HL-60 (cell line): ENCODE results near the gene WDR5B.

Experiments used
- DNase-seq, 2 experiments: peaks; one replicate each; pipeline ENCODE4 v3.0.0-alpha.2; 2010 to 2020; ENCODE audit warnings: low read depth in 1 of 2, low spot score in 1 of 2
- H3K27ac ChIP-seq: fragments of 250-450 bp; sonication (Bioruptor Pico); replicated peaks from 2 replicates; pipeline ENCODE4 v1.5.1; 2020; ENCODE audit warnings: mild to moderate bottlenecking, moderate library complexity
- H3K27me3 ChIP-seq: fragments of 250-450 bp; sonication (Bioruptor Pico); 2 replicates; pipeline ENCODE4 v1.5.1; 2021; ENCODE audit warnings: mild to moderate bottlenecking, moderate library complexity; ENCODE audit not compliant: insufficient read depth, poor library complexity, severe bottlenecking
- H3K4me3 ChIP-seq: replicated peaks from 2 replicates; pipeline ENCODE4 v1.5.1; 2011; ENCODE audit warnings: mild to moderate bottlenecking, control low read depth, low read length; ENCODE audit not compliant: insufficient read depth
- GABPA ChIP-seq: IDR thresholded peaks from 2 replicates; pipeline ENCODE4 v1.6.1; 2012; ENCODE audit warnings: low read depth
- POLR2AphosphoS5 ChIP-seq: IDR thresholded peaks from 2 replicates; pipeline ENCODE4 v1.6.1; 2012; ENCODE audit warnings: low read depth
- SPI1 ChIP-seq: IDR thresholded peaks from 2 replicates; pipeline ENCODE4 v1.6.1; 2012; ENCODE audit warnings: low read depth, mild to moderate bottlenecking, borderline replicate concordance
- TF ChIP-seq, protein P1 (sequence below): IDR thresholded peaks from one replicate; pipeline ENCODE4 v1.5.1; 2011; ENCODE audit warnings: low read length, control low read depth, inconsistent platforms; ENCODE audit not compliant: insufficient read depth
- TF ChIP-seq, protein P2 (sequence below): IDR thresholded peaks from 2 replicates; pipeline ENCODE4 v1.6.1; 2012; ENCODE audit warnings: low read depth; ENCODE audit not compliant: insufficient replicate concordance

WDR5B gene

DNA sequence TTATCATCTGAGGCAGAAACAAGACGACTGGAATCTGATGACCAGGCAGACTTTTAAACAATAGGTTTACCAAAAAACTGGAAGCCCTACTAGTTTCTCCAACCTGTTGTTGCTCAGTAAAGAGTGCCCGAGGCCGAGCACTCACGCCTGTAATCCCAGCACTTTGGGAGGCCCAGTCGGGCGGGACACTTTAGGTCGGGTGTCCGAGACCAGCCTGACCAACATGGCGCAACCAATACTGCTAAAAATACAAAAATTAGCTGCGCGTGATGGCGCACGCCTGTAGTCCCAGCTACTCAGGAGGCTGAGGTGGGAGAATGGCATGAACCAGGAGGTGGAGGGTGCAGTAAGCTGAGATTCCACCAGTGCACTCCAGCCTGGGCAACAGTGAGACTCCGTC, 1.1 kb upstream of the WDR5B start:
- Histone ChIP-seq H3K27ac (peak overlapping the region; percentile 86), H3K27me3 (no peaks in the 10 kb centered on the region), H3K4me3 (peak overlapping the region; percentile 55)
- no peak for TF ChIP-seq SPI1
- TF ChIP-seq POLR2AphosphoS5: no peak
- TF ChIP-seq, protein P1, sequence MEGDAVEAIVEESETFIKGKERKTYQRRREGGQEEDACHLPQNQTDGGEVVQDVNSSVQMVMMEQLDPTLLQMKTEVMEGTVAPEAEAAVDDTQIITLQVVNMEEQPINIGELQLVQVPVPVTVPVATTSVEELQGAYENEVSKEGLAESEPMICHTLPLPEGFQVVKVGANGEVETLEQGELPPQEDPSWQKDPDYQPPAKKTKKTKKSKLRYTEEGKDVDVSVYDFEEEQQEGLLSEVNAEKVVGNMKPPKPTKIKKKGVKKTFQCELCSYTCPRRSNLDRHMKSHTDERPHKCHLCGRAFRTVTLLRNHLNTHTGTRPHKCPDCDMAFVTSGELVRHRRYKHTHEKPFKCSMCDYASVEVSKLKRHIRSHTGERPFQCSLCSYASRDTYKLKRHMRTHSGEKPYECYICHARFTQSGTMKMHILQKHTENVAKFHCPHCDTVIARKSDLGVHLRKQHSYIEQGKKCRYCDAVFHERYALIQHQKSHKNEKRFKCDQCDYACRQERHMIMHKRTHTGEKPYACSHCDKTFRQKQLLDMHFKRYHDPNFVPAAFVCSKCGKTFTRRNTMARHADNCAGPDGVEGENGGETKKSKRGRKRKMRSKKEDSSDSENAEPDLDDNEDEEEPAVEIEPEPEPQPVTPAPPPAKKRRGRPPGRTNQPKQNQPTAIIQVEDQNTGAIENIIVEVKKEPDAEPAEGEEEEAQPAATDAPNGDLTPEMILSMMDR: no peak
- TF ChIP-seq, protein P2, sequence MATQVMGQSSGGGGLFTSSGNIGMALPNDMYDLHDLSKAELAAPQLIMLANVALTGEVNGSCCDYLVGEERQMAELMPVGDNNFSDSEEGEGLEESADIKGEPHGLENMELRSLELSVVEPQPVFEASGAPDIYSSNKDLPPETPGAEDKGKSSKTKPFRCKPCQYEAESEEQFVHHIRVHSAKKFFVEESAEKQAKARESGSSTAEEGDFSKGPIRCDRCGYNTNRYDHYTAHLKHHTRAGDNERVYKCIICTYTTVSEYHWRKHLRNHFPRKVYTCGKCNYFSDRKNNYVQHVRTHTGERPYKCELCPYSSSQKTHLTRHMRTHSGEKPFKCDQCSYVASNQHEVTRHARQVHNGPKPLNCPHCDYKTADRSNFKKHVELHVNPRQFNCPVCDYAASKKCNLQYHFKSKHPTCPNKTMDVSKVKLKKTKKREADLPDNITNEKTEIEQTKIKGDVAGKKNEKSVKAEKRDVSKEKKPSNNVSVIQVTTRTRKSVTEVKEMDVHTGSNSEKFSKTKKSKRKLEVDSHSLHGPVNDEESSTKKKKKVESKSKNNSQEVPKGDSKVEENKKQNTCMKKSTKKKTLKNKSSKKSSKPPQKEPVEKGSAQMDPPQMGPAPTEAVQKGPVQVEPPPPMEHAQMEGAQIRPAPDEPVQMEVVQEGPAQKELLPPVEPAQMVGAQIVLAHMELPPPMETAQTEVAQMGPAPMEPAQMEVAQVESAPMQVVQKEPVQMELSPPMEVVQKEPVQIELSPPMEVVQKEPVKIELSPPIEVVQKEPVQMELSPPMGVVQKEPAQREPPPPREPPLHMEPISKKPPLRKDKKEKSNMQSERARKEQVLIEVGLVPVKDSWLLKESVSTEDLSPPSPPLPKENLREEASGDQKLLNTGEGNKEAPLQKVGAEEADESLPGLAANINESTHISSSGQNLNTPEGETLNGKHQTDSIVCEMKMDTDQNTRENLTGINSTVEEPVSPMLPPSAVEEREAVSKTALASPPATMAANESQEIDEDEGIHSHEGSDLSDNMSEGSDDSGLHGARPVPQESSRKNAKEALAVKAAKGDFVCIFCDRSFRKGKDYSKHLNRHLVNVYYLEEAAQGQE: no peak
- no peak for TF ChIP-seq GABPA
- no peak for DNase-seq

DNA sequence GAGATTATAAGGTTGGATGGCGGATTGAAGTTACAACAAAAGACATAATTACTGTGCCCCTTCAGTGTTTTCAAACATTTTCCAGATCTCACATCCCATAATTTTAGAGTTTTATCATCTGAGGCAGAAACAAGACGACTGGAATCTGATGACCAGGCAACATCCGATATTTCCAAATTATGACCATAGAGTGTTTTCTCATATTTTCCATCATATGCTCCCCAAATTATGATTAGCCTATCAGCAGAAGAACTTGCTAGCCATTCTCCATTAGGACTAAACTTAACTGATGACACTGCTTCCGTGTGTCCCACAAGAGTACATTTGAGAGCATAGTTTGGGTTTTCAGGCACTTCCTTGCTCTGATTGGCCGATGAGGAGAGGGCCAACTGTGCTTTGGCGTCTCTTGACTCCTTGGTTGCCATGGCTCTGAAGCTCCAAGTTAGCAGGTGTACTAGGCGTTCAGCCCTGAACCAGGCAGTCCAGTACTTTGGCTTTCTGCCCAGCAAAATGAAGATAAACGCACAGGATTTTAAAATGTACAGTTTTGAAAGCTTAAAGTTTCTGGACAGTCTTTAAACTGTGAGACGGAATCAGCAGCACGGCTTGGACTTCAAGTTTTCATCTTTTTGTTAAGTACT, 638 bp downstream of the WDR5B start:
- Histone ChIP-seq H3K27ac (peak overlapping the region; percentile 86), H3K27me3 (no peaks in the 10 kb centered on the region), H3K4me3 (peak overlapping the region; percentile 55)
- TF ChIP-seq, protein P2: no peak
- TF ChIP-seq, protein P1: no peak
- TF ChIP-seq GABPA (no peak), SPI1 (peak; percentile 40; the same call in 1 of the 2 replicates)
- peak; percentile 41 to 61 for DNase-seq

DNA sequence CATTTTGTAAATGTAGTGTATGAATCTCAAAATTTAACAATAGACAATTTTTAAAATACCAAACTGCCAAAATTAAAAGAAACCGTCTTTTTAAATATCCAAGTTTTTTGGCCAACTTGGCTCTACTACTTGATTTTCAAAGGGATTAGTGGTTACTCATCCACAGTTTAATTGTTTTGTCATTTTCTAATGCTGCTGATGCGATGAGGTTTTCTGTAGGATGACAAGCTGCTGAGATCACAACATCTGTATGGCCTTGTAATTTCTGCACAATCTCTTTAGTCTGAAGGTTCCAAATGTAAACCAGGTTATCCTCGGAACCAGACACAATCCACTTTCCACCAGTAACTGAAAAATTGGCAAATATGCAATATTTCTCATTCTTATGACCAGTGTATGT, 1.5 kb downstream of the WDR5B start:
- H3K27ac ChIP-seq: no peak overlapping the region
- no peak overlapping the region for H3K4me3 ChIP-seq
- H3K27me3 ChIP-seq: no peaks in the 10 kb centered on the region
- TF ChIP-seq, protein P2: no peak
- TF ChIP-seq SPI1 (no peak), POLR2AphosphoS5 (no peak), GABPA (no peak)
- TF ChIP-seq, protein P1: no peak
- no peak for DNase-seq
